Activated CD4-positive, alpha-beta memory T cell treated with anti-CD3 and anti-CD28 coated beads, Interleukin-2, amount 10 ng/mL, durations not matched to agents 7 days and 5 days (primary cell): ENCODE data around the gene ARID1B. TPM values are rescaled to one million over a fixed set of nuclear protein-coding genes. Genes with fewer than 3 reads are reported as not detected.

Experiments
- CTCF ChIA-PET: fragments of 350-600 bp; sonication (Branson Sonifier 250); formaldehyde crosslinking; loops from one replicate; lab custom pipeline; 2021; ENCODE audit warnings: antibody characterized with exemption, inconsistent platforms; lab: Charles Lee
- POLR2A ChIA-PET: fragments of 350-600 bp; sonication (Branson Sonifier 250); formaldehyde crosslinking; loops from one replicate; lab custom pipeline; 2021; ENCODE audit warnings: antibody characterized with exemption; lab: Charles Lee
- DNase-seq: peaks from one replicate; pipeline ENCODE4 v3.0.0-alpha.2; 2020
- H3K27ac Mint-ChIP-seq: one replicate; pipeline ENCODE4 v1.8.0; 2021; ENCODE audit warnings: mild to moderate bottlenecking, mixed read lengths
- H3K27me3 Mint-ChIP-seq: one replicate; pipeline ENCODE4 v1.8.0; 2021; ENCODE audit warnings: mixed read lengths
- H3K36me3 Mint-ChIP-seq: one replicate; pipeline ENCODE4 v1.8.0; 2021; ENCODE audit warnings: low read depth, mixed read lengths
- H3K4me1 Mint-ChIP-seq: one replicate; pipeline ENCODE4 v1.8.0; 2021; ENCODE audit warnings: mixed read lengths
- H3K4me3 Mint-ChIP-seq: one replicate; pipeline ENCODE4 v1.8.0; 2021; ENCODE audit warnings: mild to moderate bottlenecking, mixed read lengths
- H3K9me3 Mint-ChIP-seq: one replicate; pipeline ENCODE4 v1.8.0; 2021; ENCODE audit warnings: mixed read lengths
- total RNA-seq, 2 experiments: library from RNA; stranded (reverse); gene quantifications; one replicate each; pipeline ENCODE4 v1.2.3, GENCODE V29; 2021

ARID1B gene
- total RNA-seq, 2 experiments from 2014 or later: 63.4 to 65.5 TPM

DNA sequence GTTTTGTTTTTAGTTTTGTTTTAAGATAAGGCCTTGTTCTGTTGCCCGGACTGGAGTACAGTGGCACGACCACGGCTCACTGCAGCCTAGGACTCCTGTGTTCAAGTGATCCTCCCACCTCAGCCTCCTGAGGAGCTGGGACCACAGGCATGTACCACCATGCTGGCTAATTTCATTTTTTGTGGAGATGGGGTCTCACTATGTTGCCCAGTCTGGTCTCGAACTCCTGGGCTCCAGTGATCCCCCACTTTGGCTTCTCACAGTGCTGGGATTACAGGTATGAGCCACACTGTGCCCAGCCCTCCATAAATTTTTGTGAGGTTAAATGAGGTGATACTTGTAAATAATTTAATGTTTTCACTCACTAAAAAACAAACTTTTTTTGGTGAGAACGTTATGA, 76.6 kb downstream of the ARID1B start:
- ChIA-PET CTCF (no interaction called here), POLR2A (interaction anchor here (0.9 kb wide), 1 partner anchor 75 kb away, joined by 3 read pairs; no protein-coding TSS in a partner anchor)
- no peaks in the 10 kb centered on the region for H3K9me3 Mint-ChIP-seq
- no peak overlapping the region for H3K27ac Mint-ChIP-seq
- H3K4me1 Mint-ChIP-seq: peaks cover 28% of the 10 kb centered on the region
- H3K27me3 Mint-ChIP-seq: no peaks in the 10 kb centered on the region
- no peak overlapping the region for H3K4me3 Mint-ChIP-seq
- H3K36me3 Mint-ChIP-seq: no peaks in the 10 kb centered on the region
- no peak for DNase-seq

DNA sequence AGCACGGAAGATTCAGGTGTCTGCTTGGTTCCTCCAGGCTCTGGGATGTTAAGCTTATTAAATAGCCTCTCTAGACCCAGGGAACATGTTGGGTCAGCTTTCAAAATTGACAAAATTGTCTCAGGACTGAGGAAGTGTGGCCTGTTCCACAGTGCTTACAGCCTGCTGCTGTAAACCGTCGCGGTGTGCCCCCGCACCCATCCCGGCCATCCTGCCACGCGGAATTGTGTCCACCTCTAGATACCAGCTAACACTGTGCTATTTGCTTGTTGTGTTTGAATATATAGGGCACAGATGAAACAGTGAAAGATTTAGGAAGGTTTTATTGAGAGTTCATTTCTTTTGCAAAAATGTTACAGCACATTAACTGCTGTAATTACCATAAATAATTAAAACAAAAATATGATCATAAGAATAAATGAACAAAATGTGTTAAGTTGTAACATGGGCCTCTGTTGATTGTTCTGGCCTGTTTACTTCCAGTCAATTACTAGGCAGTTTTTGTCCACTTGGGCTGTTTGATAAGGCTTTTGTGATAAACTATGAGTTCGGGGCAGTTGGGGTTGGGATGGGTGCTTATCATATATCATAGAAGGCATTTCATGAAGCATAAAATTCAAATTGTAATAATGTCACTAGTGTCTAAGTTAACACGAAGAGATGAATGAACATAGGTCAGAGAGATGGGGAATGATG, 77.4 kb downstream of the ARID1B start:
- Mint-ChIP-seq H3K36me3 (no peaks in the 10 kb centered on the region), H3K27ac (no peak overlapping the region), H3K4me1 (peaks cover 29% of the 10 kb centered on the region), H3K27me3 (no peaks in the 10 kb centered on the region), H3K4me3 (no peak overlapping the region), H3K9me3 (no peaks in the 10 kb centered on the region)
- POLR2A ChIA-PET: interaction anchor here (0.9 kb wide), 1 partner anchor 76 kb away, joined by 3 read pairs; no protein-coding TSS in a partner anchor
- CTCF ChIA-PET: interaction anchor here (0.6 kb wide), 1 partner anchor 1218 kb away, joined by 4 read pairs; no protein-coding TSS in a partner anchor
- no peak for DNase-seq

DNA sequence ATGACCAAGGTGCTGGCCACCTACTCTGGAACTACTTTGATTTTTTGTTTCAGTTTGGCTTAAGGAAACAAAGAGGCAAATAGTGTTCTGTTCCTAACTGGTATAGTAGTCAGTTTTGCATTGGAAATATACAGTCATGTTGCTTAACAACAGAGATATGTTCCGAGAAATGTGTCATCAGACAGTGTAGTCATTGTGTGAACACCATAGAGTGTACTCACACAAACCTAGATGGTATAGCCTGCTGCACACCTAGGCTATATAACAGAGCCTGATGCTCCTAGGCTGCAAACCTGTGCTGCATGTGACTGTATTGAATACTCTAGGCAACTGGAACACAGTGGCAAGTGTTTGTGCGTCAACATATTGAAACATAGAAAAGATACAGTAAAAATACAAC, 80.4 kb downstream of the ARID1B start:
- Mint-ChIP-seq H3K4me1 (peaks cover 43% of the 10 kb centered on the region), H3K9me3 (no peaks in the 10 kb centered on the region), H3K4me3 (no peak overlapping the region), H3K27me3 (no peaks in the 10 kb centered on the region), H3K27ac (no peak overlapping the region), H3K36me3 (no peaks in the 10 kb centered on the region)
- ChIA-PET POLR2A (interaction anchor here (0.9 to 1.0 kb wide), 2 partner anchors 9 to 16 kb away, joined by 3 to 5 read pairs; no protein-coding TSS in a partner anchor), CTCF (no interaction called here)
- DNase-seq: no peak

DNA sequence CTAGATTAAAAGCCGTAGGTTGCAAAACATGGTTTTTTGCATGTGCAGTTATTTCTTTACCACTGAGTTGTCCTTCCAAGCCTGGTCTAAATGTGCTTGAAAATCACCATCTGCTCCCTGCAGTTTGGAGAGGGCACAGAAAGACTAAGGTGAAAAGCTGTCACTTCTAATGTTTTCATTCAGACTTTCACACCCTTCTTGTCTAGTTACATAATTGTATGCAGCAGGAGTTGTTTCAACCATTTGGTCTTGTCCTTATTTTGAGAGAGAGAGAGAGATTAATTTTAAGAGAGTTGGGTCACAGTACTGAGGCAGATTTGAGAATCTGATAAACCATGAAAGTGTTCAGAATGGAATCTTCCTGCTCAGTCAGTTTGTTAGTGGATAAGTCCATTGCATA, 82.5 kb downstream of the ARID1B start:
- H3K27ac Mint-ChIP-seq: no peak overlapping the region
- DNase-seq: no peak

DNA sequence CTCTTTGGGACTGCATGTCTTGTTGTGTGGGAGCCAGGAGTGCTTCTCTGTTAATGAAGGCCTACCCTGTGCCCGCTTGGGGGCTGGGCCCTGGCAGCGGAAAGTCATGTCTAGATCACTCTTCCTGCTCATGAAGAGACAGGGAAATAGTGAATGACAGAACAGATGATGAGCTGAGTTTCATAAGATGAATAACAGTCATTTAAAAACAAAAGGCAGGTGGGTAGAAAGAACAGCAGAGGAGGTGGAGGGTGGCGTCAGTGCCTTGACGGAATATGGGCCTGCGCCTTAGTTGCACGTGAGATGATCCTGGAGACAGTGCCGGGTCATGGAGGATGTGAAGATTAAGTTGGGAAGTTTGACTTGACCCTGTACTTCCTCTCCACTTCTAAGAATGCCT, 85.5 kb downstream of the ARID1B start:
- ChIA-PET POLR2A (no interaction called here), CTCF (no interaction called here)
- H3K4me3 Mint-ChIP-seq: no peak overlapping the region
- H3K9me3 Mint-ChIP-seq: no peaks in the 10 kb centered on the region
- peaks cover 54% of the 10 kb centered on the region for H3K4me1 Mint-ChIP-seq
- H3K36me3 Mint-ChIP-seq: no peaks in the 10 kb centered on the region
- H3K27ac Mint-ChIP-seq: no peak overlapping the region
- no peak for DNase-seq
- H3K27me3 Mint-ChIP-seq: no peaks in the 10 kb centered on the region

More for the DNA sequence above, 82.5 kb downstream of the ARID1B start:
- Mint-ChIP-seq H3K36me3 (no peaks in the 10 kb centered on the region), H3K4me1 (peaks cover 54% of the 10 kb centered on the region), H3K27me3 (no peaks in the 10 kb centered on the region), H3K9me3 (no peaks in the 10 kb centered on the region), H3K4me3 (no peak overlapping the region)
- CTCF ChIA-PET: no interaction called here
- POLR2A ChIA-PET: no interaction called here

DNA sequence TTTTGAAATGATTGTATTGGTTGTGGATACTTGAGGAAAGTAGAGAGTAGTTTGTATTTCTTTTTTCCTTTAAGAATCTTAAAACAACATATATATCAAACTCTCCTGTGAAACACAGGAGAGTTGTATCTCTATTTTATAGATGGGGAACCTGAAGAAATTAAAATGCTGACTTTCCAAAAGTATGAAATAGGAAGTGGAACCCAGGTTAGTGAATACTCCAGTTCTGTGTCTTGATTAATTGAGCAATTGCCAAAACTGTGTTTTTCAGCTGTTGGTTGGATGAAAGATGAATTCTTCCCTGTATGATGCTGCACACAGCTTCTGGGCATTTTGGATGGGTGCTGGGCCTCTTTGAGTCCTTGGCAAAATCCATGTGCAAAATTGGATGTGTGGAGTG, 86.3 kb downstream of the ARID1B start:
- CTCF ChIA-PET: no interaction called here
- POLR2A ChIA-PET: no interaction called here
- Mint-ChIP-seq H3K27ac (no peak overlapping the region), H3K36me3 (no peaks in the 10 kb centered on the region), H3K9me3 (no peaks in the 10 kb centered on the region), H3K4me1 (peaks cover 52% of the 10 kb centered on the region), H3K27me3 (no peaks in the 10 kb centered on the region), H3K4me3 (no peak overlapping the region)
- DNase-seq: no peak

DNA sequence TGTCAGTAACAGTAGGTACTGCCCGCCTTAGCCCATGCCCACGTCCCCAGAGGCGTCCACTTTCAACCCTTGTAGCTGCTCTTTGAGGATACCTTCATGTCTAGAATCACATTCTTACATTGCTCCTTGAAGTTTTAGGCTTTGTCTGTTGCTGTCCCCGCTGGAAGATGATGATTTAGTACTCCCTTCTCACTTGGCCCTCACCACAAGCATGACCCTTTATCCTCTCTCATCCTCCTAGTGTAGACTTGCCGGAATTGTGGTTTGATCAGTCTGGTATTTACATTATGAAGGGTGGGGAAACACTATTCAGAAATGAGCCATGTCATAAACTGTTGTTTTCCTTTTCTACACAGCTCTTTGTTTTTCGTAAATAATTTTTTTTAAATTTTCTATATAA, 87.4 kb downstream of the ARID1B start:
- H3K36me3 Mint-ChIP-seq: no peaks in the 10 kb centered on the region
- no peak for DNase-seq
- H3K9me3 Mint-ChIP-seq: no peaks in the 10 kb centered on the region
- ChIA-PET CTCF (no interaction called here), POLR2A (no interaction called here)
- H3K4me1 Mint-ChIP-seq: peaks cover 52% of the 10 kb centered on the region
- no peaks in the 10 kb centered on the region for H3K27me3 Mint-ChIP-seq
- H3K4me3 Mint-ChIP-seq: no peak overlapping the region
- H3K27ac Mint-ChIP-seq: no peak overlapping the region

DNA sequence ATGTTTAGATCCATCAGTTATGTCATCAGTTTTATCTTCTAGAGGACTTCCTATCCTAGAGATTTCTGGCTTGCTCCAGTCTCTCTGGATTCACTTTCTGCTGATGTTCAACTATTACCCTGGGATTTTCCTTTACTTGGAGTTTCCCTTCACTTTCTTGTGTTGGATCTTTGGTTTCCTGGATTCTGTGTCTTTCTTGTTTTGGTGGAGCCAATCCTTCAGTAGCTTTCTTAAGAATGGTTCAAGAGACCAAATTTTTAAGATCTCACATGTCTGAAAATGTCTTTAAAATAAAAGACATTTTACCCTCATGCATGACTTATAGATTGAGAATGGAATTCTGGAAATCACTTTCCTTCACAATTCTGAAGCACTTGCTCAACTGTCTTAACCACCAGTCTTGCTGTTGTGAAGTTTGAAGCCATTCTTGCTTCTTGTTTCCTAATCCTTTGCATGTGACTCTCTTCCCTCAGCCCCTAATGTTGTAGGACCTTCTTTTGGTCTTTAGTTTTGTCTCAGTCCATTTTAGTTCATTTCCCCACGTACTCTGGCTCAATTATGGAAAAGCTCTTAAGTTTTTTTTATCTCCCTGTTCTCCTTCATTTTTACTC, 87.9 kb downstream of the ARID1B start:
- no peaks in the 10 kb centered on the region for H3K36me3 Mint-ChIP-seq
- H3K9me3 Mint-ChIP-seq: no peaks in the 10 kb centered on the region
- no peak for DNase-seq
- H3K4me1 Mint-ChIP-seq: peaks cover 49% of the 10 kb centered on the region
- no peak overlapping the region for H3K4me3 Mint-ChIP-seq
- no peaks in the 10 kb centered on the region for H3K27me3 Mint-ChIP-seq
- H3K27ac Mint-ChIP-seq: no peak overlapping the region
- ChIA-PET CTCF (interaction anchor here (0.8 kb wide), 1 partner anchor 469 kb away, joined by 3 read pairs; no protein-coding TSS in a partner anchor), POLR2A (no interaction called here)

DNA sequence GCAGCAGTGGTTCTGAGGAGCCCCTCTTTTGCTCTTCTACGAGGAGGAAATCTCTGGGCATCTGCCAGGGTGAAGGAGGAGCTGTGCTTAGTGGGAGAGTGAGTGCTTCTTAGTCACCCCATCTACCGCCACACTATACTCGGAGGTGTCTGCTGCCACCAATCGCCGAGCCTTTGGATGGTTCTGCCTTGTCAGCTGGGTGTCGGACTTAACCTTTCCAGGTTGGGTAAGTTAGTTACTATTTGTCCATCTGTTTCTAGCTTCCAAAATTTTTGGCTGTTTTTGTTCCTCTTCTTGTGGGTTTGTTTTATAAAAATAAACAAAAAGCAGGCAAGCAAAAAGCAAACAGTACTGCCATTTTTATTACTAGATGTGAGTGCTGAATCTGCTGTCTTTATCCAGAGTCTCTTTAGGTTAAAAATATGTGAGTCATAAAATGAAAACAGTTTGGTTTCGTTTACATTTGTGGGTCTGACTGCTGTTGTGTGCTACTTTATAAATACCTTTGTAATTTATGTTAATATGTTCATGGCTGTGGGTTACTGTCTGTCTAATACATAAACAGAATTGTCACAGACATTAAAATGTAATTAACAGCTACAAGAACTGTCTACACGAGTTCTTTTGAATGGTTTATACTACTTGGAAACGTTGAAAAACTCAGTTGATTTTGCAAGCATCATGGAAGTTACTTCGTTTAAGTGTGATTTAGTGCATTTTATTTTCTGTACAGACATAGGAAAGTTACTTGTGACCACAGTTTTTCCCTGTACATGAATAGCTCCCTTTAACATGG, 89.2 kb downstream of the ARID1B start:
- ChIA-PET POLR2A (interaction anchor here (0.7 to 1.3 kb wide), 4 partner anchors 9 to 156 kb away, joined by 3 to 5 read pairs (median 4); partner anchors contain the start of gene ARID1B), CTCF (interaction anchor here (0.6 to 1.0 kb wide), 3 partner anchors 8 to 179 kb away, joined by 3 to 5 read pairs (median 3); no protein-coding TSS in a partner anchor)
- Mint-ChIP-seq H3K9me3 (no peaks in the 10 kb centered on the region), H3K27ac (peak overlapping the region; percentile 59), H3K36me3 (no peaks in the 10 kb centered on the region), H3K4me3 (peak overlapping the region; percentile 2), H3K4me1 (peaks cover 47% of the 10 kb centered on the region), H3K27me3 (no peaks in the 10 kb centered on the region)
- peak; percentile 37 for DNase-seq

DNA sequence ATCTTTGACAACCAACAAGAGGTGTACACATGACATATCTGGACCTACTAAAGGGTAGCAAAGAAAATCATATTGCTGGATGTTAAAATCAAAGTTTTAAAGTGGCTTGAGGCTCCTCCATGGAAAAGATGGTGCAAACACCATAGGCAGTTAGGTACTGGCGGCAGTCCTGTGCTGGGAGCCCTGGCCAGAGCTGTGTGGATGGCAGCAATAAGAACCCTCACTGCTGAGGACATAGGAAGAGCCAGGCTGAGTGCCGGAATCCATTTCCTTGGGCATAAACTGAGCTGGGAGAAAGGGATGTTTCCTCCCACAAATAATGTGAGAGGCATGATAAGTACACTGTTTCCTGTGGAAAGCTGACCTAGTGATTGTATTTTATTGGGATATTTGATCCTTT, 89.9 kb downstream of the ARID1B start:
- Mint-ChIP-seq H3K27me3 (no peaks in the 10 kb centered on the region), H3K4me1 (peaks cover 41% of the 10 kb centered on the region), H3K4me3 (no peak overlapping the region), H3K9me3 (no peaks in the 10 kb centered on the region), H3K36me3 (no peaks in the 10 kb centered on the region), H3K27ac (no peak overlapping the region)
- no peak for DNase-seq
- CTCF ChIA-PET: interaction anchor here (1.0 kb wide), 1 partner anchor 9 kb away, joined by 3 read pairs; no protein-coding TSS in a partner anchor
- POLR2A ChIA-PET: interaction anchor here (1.3 kb wide), 1 partner anchor 87 kb away, joined by 3 read pairs; no protein-coding TSS in a partner anchor

DNA sequence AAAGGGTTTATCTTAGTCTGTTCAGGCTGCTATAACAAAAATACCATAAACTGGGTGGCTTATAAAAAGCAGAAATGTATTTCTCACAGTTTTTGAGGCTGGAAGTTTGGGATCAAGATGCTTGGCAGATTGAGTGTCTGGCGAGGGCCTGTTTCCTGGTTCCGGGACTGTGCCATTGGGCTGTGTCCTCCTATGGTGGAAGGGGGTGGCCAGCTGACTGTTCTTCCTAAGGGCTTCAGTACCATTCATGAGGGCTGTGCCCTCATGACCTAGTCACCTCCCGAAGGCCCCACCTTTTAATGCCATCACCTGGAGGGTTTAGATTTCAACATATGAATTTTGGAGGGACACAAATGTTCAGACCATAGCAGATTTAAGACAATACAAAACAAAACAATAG, 91.2 kb downstream of the ARID1B start:
- H3K9me3 Mint-ChIP-seq: no peaks in the 10 kb centered on the region
- ChIA-PET POLR2A (interaction anchor here (1.3 kb wide), 1 partner anchor 89 kb away, joined by 3 read pairs; no protein-coding TSS in a partner anchor), CTCF (no interaction called here)
- no peak overlapping the region for H3K4me3 Mint-ChIP-seq
- no peaks in the 10 kb centered on the region for H3K36me3 Mint-ChIP-seq
- H3K27ac Mint-ChIP-seq: no peak overlapping the region
- H3K27me3 Mint-ChIP-seq: no peaks in the 10 kb centered on the region
- H3K4me1 Mint-ChIP-seq: peaks cover 29% of the 10 kb centered on the region
- no peak for DNase-seq

DNA sequence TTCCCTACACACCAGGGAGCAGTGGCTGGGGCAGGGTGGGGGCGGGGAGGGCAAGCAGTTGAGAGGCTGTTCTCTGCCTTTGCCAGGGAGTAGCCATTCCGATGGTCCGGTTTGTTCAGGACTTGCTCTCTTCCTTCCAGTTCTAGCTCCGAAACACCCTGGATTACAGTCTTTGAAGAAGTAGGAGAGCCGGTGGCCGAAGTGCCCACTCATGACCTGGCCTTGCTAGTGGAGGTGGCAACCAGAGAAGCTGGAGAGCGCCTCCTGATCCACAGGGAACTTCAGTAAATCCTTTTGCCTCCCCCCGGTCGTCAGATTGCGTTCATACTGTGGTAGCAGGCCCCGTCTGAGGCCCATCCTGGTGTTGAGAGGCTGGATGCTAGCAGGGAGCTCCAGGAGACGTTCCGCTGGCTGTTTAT, 92.8 kb downstream of the ARID1B start:
- Mint-ChIP-seq H3K9me3 (no peaks in the 10 kb centered on the region), H3K36me3 (no peaks in the 10 kb centered on the region), H3K27me3 (no peaks in the 10 kb centered on the region), H3K4me1 (peaks cover 31% of the 10 kb centered on the region), H3K4me3 (no peak overlapping the region), H3K27ac (no peak overlapping the region)
- CTCF ChIA-PET: no interaction called here
- no peak for DNase-seq
- POLR2A ChIA-PET: no interaction called here
